LNCaP clone FGC (cell line): ENCODE data around the gene PRKG1.
A peak's percentile ranks its signal among the peaks of the same experiment; 100 is the strongest.

Source experiments
- DNase-seq: peaks from one replicate; pipeline ENCODE4 v3.0.0-alpha.2; 2011; ENCODE audit warnings: low read depth
- H3K4me3 ChIP-seq: 2 replicates; pipeline ENCODE4 v1.5.1; 2011; ENCODE audit warnings: mild to moderate bottlenecking, low read depth, low read length, control low read depth
- CTCF ChIP-seq: IDR thresholded peaks from 2 replicates; pipeline ENCODE4 v1.5.1; 2012; ENCODE audit warnings: mild to moderate bottlenecking; ENCODE audit not compliant: control insufficient read depth, insufficient read depth; ENCODE audit errors: extremely low read depth

Gene PRKG1

DNA sequence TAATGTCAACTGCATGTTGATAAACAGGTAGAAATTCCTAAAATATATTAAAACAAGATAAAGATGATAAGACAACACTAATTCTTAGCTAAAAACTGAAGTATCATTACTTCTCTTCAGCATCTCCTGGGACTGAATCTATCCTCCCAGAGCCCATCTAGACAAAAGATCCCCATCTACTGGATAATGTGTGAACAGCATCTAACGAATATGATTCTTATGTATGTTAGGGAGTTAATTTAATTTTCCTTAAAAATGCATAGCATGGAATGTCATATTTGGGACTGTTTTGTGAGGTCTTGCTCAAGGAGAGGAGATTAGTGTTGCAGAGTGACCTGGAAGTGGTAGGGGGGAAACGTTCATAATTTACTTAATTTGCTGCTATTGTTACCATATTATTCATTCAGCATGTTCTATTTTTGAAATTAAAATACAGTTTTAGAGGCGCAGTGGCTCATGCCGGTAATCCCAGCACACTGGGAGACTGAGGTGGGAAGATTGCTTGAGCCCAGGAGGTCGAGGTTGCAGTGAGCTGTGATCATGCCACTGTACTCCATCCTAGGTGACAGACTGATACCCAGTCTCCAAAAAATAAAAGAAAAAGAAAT is 930.2 kb downstream of the PRKG1 start:
- no peak overlapping the region for H3K4me3 ChIP-seq
- peak; percentile 74 for TF ChIP-seq CTCF
- DNase-seq = peak; percentile 6

DNA sequence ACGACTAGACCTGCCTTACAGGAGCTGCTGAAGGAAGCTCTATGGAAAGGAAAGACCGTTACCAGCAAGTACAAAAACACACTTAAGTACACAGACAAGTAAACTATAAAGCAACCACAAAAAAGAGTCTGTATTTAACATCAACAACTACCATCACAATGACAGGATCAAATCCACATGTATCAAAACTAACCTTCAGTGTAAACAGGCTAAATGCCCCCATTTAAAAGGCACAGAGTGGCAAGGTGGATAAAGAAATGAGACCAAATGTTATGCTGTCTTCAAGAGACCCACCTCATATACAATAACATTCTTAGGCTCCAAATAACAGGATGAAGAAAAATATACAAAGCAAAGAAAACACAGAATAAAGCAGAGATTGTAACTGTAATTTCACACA is 932.8 kb downstream of the PRKG1 start:
- no peak overlapping the region for H3K4me3 ChIP-seq
- no peak for DNase-seq
- TF ChIP-seq CTCF = no peak

- no peak overlapping the region for H3K4me3 ChIP-seq
- no peak for TF ChIP-seq CTCF
- no peak for DNase-seq
Measured at GRCh38 chr10:52011118-52011517, 936.8 kb downstream of the PRKG1 start.

- no peak for TF ChIP-seq CTCF
- no peak overlapping the region for H3K4me3 ChIP-seq
- no peak for DNase-seq
Measured at GRCh38 chr10:52019077-52019555, 944.8 kb downstream of the PRKG1 start.

GRCh38 chr10:52019656-52020055 is 945.4 kb downstream of the PRKG1 start:
- no peak for DNase-seq
- TF ChIP-seq CTCF = no peak
- H3K4me3 ChIP-seq = no peak overlapping the region

GRCh38 chr10:52020173-52020572 is 945.9 kb downstream of the PRKG1 start:
- no peak for TF ChIP-seq CTCF
- peak; percentile 25 for DNase-seq
- H3K4me3 ChIP-seq = no peak overlapping the region

DNA sequence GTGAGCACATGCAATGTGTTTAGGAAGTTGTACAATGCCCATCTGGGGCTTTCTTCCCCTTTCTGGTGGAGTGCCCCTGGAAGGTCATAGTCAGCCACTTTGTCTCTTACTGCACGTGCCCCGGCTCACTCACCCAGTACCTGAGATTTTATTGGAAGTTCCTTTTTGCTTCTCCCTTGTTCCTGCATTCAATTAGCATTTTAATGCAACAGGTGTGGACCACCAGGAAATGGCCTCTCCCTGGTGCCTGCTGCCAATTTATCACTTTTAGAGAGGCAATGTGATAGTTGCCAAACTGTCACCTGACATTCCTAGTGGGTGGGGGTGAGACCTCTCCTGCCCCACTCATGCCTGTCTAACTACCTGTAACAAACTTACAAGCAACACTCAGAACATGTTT is 946.4 kb downstream of the PRKG1 start:
- TF ChIP-seq CTCF = no peak
- no peak overlapping the region for H3K4me3 ChIP-seq
- no peak for DNase-seq
